Body of pancreas (tissue), 4 donors: ENCODE measurements around the gene RGL2.

ENCODE experiments used
- CTCF ChIP-seq, 7 experiments: fragments of 450-650 bp in 4 of 7; fragments of 200-600 bp in 3 of 7; sonication (generic) in 3 of 7; IDR thresholded peaks; one replicate each; pipeline ENCODE4 v1.5.1; 2016 to 2019; ENCODE audit warnings: antibody characterized with exemption in 7 of 7
- POLR2A ChIP-seq, 3 donors: fragments of 450-650 bp; IDR thresholded peaks; one replicate each; pipeline ENCODE4 v1.6.1; 2016; ENCODE audit warnings: antibody characterized with exemption in 3 of 3, mild to moderate bottlenecking in 2 of 3

DNA sequence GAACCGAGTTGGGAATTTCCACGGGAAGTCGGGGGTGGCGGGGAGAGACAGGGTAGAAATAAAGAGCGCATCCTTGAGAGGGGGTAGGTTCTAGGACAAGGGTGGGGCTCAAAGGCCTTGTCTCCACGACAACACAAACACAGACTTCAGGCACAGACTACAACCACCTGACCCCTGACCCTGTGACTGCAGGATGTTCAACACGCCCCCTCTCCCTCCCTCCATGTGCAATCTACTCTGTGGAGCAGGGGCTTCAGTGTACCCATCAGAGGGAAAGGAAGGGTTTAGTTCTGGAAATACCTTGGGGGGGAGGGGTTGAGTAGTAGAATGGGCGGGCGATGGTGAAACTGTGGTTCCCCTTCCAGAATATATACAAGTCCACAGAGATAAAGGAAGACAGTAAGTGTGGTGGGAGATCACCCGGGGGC lies 15.8 kb upstream of the RGL2 start:
- no peak for TF ChIP-seq CTCF (IDR thresholded peaks at IDR 0.05)
- no peak for TF ChIP-seq POLR2A (IDR thresholded peaks at IDR 0.05)
